Pancreas (tissue), 10 donors: Measurements from ENCODE around the gene FTO. TPM values are rescaled to one million over a fixed set of nuclear protein-coding genes. Genes with fewer than 3 reads are reported as not detected.

Experiments used
- ATAC-seq, 4 donors: fragments of 200-7000 bp; cut with Tn5 transposase; one replicate each; pipeline versions ENCODE4 v1.8.0 to v1.9.1; 2020; ENCODE audit warnings: mild to moderate bottlenecking in 4 of 4, moderate library complexity in 4 of 4
- DNase-seq, 6 donors: peaks; one replicate each; pipeline ENCODE4 v3.0.0-alpha.2; 2020
- FAIRE-seq: peaks from 2 replicates; lab custom pipeline; 2012; peaks lifted over from hg19 to GRCh38; lab: Jason Lieb, UNC
- H3K27ac ChIP-seq, 4 donors: fragments of 200-600 bp; sonication (generic); 1 replicate in 3 of 4; 2 replicates in 1 of 4; pipeline versions ENCODE4 v1.5.0 to v1.8.0; 2020
- H3K27me3 ChIP-seq, 4 donors: fragments of 200-600 bp; one replicate each; pipeline ENCODE4 v1.8.0; 2021
- H3K36me3 ChIP-seq, 3 donors: fragments of 200-600 bp; sonication (generic) in 1 of 3; one replicate each; pipeline versions ENCODE4 v1.5.0 to v1.8.0; 2020 to 2021
- H3K4me1 ChIP-seq, 3 donors: fragments of 200-600 bp; one replicate each; pipeline ENCODE4 v1.8.0; 2021
- H3K4me3 ChIP-seq, 4 donors: fragments of 200-600 bp; sonication (generic) in 2 of 4; one replicate each; pipeline versions ENCODE4 v1.5.0 to v1.8.0; 2020 to 2021
- H3K9me3 ChIP-seq, 4 donors: fragments of 200-600 bp; one replicate each; pipeline ENCODE4 v1.8.0; 2021
- CTCF ChIP-seq, 4 donors: fragments of 200-600 bp; sonication (generic) in 3 of 4; IDR thresholded peaks; one replicate each; pipeline versions ENCODE4 v1.5.0 to v1.8.0; 2021; ENCODE audit warnings: antibody characterized with exemption in 4 of 4
- WGBS, 2 donors: extraction: QIAGEN DNeasy Blood & Tissue Kit; methylation state at CpG; one replicate each; pipeline ENCODE4 v1.1.7; 2013; 5-methylcytosine and 5-hydroxymethylcytosine counted together
- intact Hi-C, 3 donors: fragments of 100-400 bp; cut with DNase I; formaldehyde crosslinking; loops; one replicate each; pipeline versions ENCODE4 v1.11.1 to v1.14.2; 2022
- polyA plus RNA-seq, 2 donors: library from polyadenylated mRNA; stranded (reverse); fragments of 200-250 nt; gene quantifications; one replicate each; pipeline ENCODE4 v1.2.3, GENCODE V29; 2013
- total RNA-seq, 6 donors: library from RNA; stranded (reverse); fragmentation: NEBNext Ultra II Directional in 4 of 6; extraction: Animal tissue kit (Norgen Biotek cat#: 25700) in 4 of 6; gene quantifications; one replicate each; pipeline versions ENCODE4 v1.2.1 to v1.2.4, GENCODE V29; 2021 to 2023
- donor health status: healthy with polysubstance abuse.
- donor health status: DM: no; HTN: no; CAD: no; lungs with moderate emphysema.
- donor health status: DM: no; HTN: no; CAD: no.
- donor health status: control.
- donor health status: control.
- donor health status: Bipolar disorder and iron deficiency.
- donor health status: DM: yes; HTN: yes; CAD: no.
- donor health status: DM: no; HTN: no; CAD: no.
- donor health status: DM: no; HTN: no; CAD: no.
- donor health status: DM: yes; HTN: yes; CAD: no.

Gene FTO
- total and polyA plus RNA-seq, 8 donors = 7.6 to 45.0 (median 31.7) TPM

- DNase-seq (no peak), FAIRE-seq (no peak), ATAC-seq (no peak)
- no peaks in the 10 kb centered on the region for H3K27me3 ChIP-seq
- no peak overlapping the region for H3K27ac ChIP-seq
- TF ChIP-seq CTCF (IDR thresholded peaks at IDR 0.05) = no peak
- 79 to 85% methylated on average over 17 of the region's 17 CpGs for WGBS, 2 donors
- H3K36me3 ChIP-seq = peaks cover 0 to 14% (median 0%) of the 10 kb centered on the region in 3 donors
- no peaks in the 10 kb centered on the region for H3K4me1 ChIP-seq
- H3K4me3 ChIP-seq = no peak overlapping the region
- no peaks in the 10 kb centered on the region for H3K9me3 ChIP-seq
- intact Hi-C loops = no loop called here
These were observed 412.2 kb downstream of the FTO start for GRCh38 chr16:54116124-54116655.

- ATAC-seq (no peak), DNase-seq (no peak), FAIRE-seq (no peak)
- Histone ChIP-seq H3K27ac (no peak overlapping the region), H3K9me3 (no peaks in the 10 kb centered on the region), H3K36me3 (no peaks in the 10 kb centered on the region), H3K4me3 (no peak overlapping the region), H3K4me1 (no peaks in the 10 kb centered on the region), H3K27me3 (no peaks in the 10 kb centered on the region)
- TF ChIP-seq CTCF (IDR thresholded peaks at IDR 0.05) = no peak
- intact Hi-C loops = no loop called here
- WGBS, 2 donors = 80 to 84% methylated on average over 3 of the region's 3 CpGs
These were observed 414.9 kb downstream of the FTO start for GRCh38 chr16:54118846-54119245.

- Histone ChIP-seq H3K4me3 (no peak overlapping the region), H3K4me1 (no peaks in the 10 kb centered on the region), H3K36me3 (no peaks in the 10 kb centered on the region), H3K27me3 (no peaks in the 10 kb centered on the region), H3K27ac (no peak overlapping the region), H3K9me3 (no peaks in the 10 kb centered on the region)
- ATAC-seq (no peak), DNase-seq (no peak), FAIRE-seq (no peak)
- no peak for TF ChIP-seq CTCF (IDR thresholded peaks at IDR 0.05)
- intact Hi-C loops = no loop called here
- WGBS, 2 donors = 90 to 92% methylated on average over 8 of the region's 8 CpGs
These were observed 417.0 kb downstream of the FTO start for GRCh38 chr16:54120846-54121480.

- Histone ChIP-seq H3K9me3 (no peaks in the 10 kb centered on the region), H3K27ac (no peak overlapping the region), H3K4me1 (no peaks in the 10 kb centered on the region), H3K4me3 (no peak overlapping the region), H3K36me3 (no peaks in the 10 kb centered on the region), H3K27me3 (no peaks in the 10 kb centered on the region)
- FAIRE-seq (no peak), DNase-seq (no peak), ATAC-seq (no peak)
- intact Hi-C loops = no loop called here
- TF ChIP-seq CTCF (IDR thresholded peaks at IDR 0.05) = no peak
- 97 to 99% methylated on average over 31 to 35 of the region's 35 CpGs for WGBS, 2 donors
These were observed 417.8 kb downstream of the FTO start for GRCh38 chr16:54121539-54122295.

GRCh38 chr16:54123766-54124165, 419.8 kb downstream of the FTO start:
- WGBS, 2 donors = 80 to 83% methylated on average over 4 of the region's 4 CpGs
- ATAC-seq = no peak
- no peak for TF ChIP-seq CTCF (IDR thresholded peaks at IDR 0.05)

More at GRCh38 chr16:54123766-54124165, 419.8 kb downstream of the FTO start:
- intact Hi-C loops = no loop called here
- no peak overlapping the region for H3K4me3 ChIP-seq
- DNase-seq (no peak), FAIRE-seq (no peak)
- no peaks in the 10 kb centered on the region for H3K4me1 ChIP-seq
- no peaks in the 10 kb centered on the region for H3K27me3 ChIP-seq
- H3K36me3 ChIP-seq = no peaks in the 10 kb centered on the region
- no peaks in the 10 kb centered on the region for H3K9me3 ChIP-seq
- no peak overlapping the region for H3K27ac ChIP-seq
